Prostate gland (tissue), 2 donors: Measurements from ENCODE around the gene ANKRD37.

Source experiments
- POLR2A ChIP-seq: fragments of 450-650 bp; IDR thresholded peaks from one replicate; pipeline ENCODE4 v1.6.1; 2016; ENCODE audit warnings: antibody characterized with exemption, mild to moderate bottlenecking
- POLR2AphosphoS5 ChIP-seq: sonication (generic); formaldehyde crosslinking; IDR thresholded peaks from one replicate; pipeline ENCODE4 v1.6.1; 2017; ENCODE audit warnings: antibody characterized with exemption
- TF ChIP-seq, protein P1 (sequence below), 4 experiments: fragments of 200-600 bp in 2 of 4; fragments of 450-650 bp in 2 of 4; sonication (generic) in 2 of 4; IDR thresholded peaks; 1 replicate in 3 of 4; 2 replicates in 1 of 4; pipeline ENCODE4 v1.5.1; 2016 to 2019; ENCODE audit warnings: antibody characterized with exemption in 4 of 4, mild to moderate bottlenecking in 2 of 4, moderate library complexity in 2 of 4

DNA sequence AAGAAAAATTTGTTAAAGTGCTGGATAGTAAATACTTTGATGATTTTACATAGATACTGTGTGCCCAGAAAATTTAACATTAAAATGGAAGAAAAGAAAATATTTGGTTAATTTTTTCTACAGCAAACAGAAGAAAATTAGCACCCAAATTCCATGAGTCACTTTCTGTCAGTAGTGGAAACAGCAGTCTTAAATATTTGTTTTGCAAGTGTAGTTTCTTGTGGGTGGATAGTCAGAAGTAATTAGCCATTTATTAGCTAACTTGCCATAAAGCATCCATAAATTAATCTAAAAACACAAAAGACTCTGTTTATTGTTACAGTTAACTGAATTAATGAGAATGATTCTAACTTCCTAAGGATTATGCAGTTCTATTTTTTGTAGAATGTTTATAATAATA lies 38.8 kb downstream of the ANKRD37 start:
- TF ChIP-seq, protein P1, sequence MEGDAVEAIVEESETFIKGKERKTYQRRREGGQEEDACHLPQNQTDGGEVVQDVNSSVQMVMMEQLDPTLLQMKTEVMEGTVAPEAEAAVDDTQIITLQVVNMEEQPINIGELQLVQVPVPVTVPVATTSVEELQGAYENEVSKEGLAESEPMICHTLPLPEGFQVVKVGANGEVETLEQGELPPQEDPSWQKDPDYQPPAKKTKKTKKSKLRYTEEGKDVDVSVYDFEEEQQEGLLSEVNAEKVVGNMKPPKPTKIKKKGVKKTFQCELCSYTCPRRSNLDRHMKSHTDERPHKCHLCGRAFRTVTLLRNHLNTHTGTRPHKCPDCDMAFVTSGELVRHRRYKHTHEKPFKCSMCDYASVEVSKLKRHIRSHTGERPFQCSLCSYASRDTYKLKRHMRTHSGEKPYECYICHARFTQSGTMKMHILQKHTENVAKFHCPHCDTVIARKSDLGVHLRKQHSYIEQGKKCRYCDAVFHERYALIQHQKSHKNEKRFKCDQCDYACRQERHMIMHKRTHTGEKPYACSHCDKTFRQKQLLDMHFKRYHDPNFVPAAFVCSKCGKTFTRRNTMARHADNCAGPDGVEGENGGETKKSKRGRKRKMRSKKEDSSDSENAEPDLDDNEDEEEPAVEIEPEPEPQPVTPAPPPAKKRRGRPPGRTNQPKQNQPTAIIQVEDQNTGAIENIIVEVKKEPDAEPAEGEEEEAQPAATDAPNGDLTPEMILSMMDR (IDR thresholded peaks at IDR 0.05): no peak
- no peak for TF ChIP-seq POLR2A
- no peak for TF ChIP-seq POLR2AphosphoS5
